Esophagus muscularis mucosa (tissue), 3 donors: ENCODE results near the gene NRAP.

Experiments
- EP300 ChIP-seq: sonication (generic); formaldehyde crosslinking; IDR thresholded peaks from one replicate; pipeline ENCODE4 v1.6.1; 2017; ENCODE audit warnings: antibody characterized with exemption
- POLR2AphosphoS5 ChIP-seq, 2 donors: sonication (generic); formaldehyde crosslinking; IDR thresholded peaks; one replicate each; pipeline ENCODE4 v1.6.1; 2017; ENCODE audit warnings: antibody characterized with exemption in 2 of 2

DNA sequence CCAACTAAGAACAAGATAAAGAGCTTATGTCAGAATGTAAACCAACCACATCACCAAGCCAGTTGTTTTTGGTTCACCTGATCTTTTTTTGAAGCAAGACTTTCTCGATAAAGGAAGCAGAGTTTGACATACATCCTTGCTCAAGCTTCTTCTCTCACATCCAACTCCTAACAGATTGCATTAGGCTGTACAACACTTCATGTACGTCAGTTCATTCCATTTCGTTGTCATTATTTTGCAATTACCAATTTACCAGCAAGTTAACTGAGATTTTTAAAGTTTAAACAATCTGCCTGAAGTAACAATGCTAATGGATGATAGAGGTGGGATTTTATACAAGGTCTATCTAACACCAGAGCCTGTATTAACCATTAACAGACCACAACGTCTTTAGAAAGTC lies 41.0 kb downstream of the NRAP start:
- no peak for TF ChIP-seq POLR2AphosphoS5 (IDR thresholded peaks at IDR 0.05)
- no peak for TF ChIP-seq EP300
